ENCODE measurements around the gene IGSF9B.

The IGSF9B gene

GRCh38 chr11:133953547-133953946 is 3.2 kb downstream of the IGSF9B start:
- no peak for TF ChIP-seq ZC3H10 (CRISPR knock-in tag; IDR thresholded peaks at IDR 0.05)
- no peak for TF ChIP-seq SNAI2 (CRISPR knock-in tag; IDR thresholded peaks at IDR 0.05)
- TF ChIP-seq ZNF565 (CRISPR knock-in tag; conservative IDR thresholded peaks at IDR 0.05; ENCODE audit: low read depth) = no peak
- TF ChIP-seq BACH2 (CRISPR knock-in tag; IDR thresholded peaks at IDR 0.05; ENCODE audit: borderline replicate concordance) = no peak
- no peak for TF ChIP-seq ESRRG (CRISPR knock-in tag; IDR thresholded peaks at IDR 0.05)
- no peak for TF ChIP-seq PPARA (CRISPR knock-in tag; IDR thresholded peaks at IDR 0.05; ENCODE audit: borderline replicate concordance)
- no peak for TF ChIP-seq TSHZ2 (CRISPR knock-in tag; IDR thresholded peaks at IDR 0.05)
- TF ChIP-seq ZNF8 (CRISPR knock-in tag; IDR thresholded peaks at IDR 0.05) = no peak
- no peak for TF ChIP-seq ZNF70 (CRISPR knock-in tag; IDR thresholded peaks at IDR 0.05)
- no peak for TF ChIP-seq TOX (CRISPR knock-in tag; IDR thresholded peaks at IDR 0.05; ENCODE audit: borderline replicate concordance)
- TF ChIP-seq, protein P1, sequence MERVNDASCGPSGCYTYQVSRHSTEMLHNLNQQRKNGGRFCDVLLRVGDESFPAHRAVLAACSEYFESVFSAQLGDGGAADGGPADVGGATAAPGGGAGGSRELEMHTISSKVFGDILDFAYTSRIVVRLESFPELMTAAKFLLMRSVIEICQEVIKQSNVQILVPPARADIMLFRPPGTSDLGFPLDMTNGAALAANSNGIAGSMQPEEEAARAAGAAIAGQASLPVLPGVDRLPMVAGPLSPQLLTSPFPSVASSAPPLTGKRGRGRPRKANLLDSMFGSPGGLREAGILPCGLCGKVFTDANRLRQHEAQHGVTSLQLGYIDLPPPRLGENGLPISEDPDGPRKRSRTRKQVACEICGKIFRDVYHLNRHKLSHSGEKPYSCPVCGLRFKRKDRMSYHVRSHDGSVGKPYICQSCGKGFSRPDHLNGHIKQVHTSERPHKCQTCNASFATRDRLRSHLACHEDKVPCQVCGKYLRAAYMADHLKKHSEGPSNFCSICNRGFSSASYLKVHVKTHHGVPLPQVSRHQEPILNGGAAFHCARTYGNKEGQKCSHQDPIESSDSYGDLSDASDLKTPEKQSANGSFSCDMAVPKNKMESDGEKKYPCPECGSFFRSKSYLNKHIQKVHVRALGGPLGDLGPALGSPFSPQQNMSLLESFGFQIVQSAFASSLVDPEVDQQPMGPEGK (CRISPR knock-in tag; IDR thresholded peaks at IDR 0.05; ENCODE audit: borderline replicate concordance) = no peak
- TF ChIP-seq TCF4 (CRISPR knock-in tag; IDR thresholded peaks at IDR 0.05; ENCODE audit: borderline replicate concordance) = no peak
- TF ChIP-seq, protein P2, sequence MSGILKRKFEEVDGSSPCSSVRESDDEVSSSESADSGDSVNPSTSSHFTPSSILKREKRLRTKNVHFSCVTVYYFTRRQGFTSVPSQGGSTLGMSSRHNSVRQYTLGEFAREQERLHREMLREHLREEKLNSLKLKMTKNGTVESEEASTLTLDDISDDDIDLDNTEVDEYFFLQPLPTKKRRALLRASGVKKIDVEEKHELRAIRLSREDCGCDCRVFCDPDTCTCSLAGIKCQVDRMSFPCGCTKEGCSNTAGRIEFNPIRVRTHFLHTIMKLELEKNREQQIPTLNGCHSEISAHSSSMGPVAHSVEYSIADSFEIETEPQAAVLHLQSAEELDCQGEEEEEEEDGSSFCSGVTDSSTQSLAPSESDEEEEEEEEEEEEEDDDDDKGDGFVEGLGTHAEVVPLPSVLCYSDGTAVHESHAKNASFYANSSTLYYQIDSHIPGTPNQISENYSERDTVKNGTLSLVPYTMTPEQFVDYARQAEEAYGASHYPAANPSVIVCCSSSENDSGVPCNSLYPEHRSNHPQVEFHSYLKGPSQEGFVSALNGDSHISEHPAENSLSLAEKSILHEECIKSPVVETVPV (CRISPR knock-in tag; IDR thresholded peaks at IDR 0.05) = no peak
- TF ChIP-seq, protein P3, sequence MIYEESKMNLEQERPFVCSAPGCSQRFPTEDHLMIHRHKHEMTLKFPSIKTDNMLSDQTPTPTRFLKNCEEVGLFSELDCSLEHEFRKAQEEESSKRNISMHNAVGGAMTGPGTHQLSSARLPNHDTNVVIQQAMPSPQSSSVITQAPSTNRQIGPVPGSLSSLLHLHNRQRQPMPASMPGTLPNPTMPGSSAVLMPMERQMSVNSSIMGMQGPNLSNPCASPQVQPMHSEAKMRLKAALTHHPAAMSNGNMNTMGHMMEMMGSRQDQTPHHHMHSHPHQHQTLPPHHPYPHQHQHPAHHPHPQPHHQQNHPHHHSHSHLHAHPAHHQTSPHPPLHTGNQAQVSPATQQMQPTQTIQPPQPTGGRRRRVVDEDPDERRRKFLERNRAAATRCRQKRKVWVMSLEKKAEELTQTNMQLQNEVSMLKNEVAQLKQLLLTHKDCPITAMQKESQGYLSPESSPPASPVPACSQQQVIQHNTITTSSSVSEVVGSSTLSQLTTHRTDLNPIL (CRISPR knock-in tag; IDR thresholded peaks at IDR 0.05; ENCODE audit: low read depth) = no peak
- TF ChIP-seq CSDC2 (CRISPR knock-in tag; IDR thresholded peaks at IDR 0.05) = no peak
- ATAC-seq = no peak

- no peak for ATAC-seq
- TF ChIP-seq CSDC2 (CRISPR knock-in tag; IDR thresholded peaks at IDR 0.05) = no peak
- no peak for TF ChIP-seq TOX (CRISPR knock-in tag; IDR thresholded peaks at IDR 0.05; ENCODE audit: borderline replicate concordance)
- TF ChIP-seq, protein P2 (CRISPR knock-in tag; IDR thresholded peaks at IDR 0.05) = no peak
- TF ChIP-seq ISL1 (CRISPR knock-in tag; IDR thresholded peaks at IDR 0.05) = no peak
- TF ChIP-seq, protein P3 (CRISPR knock-in tag; IDR thresholded peaks at IDR 0.05; ENCODE audit: low read depth) = no peak
- TF ChIP-seq OSR1 (CRISPR knock-in tag; IDR thresholded peaks at IDR 0.05) = no peak
- no peak for TF ChIP-seq GLIS3 (CRISPR knock-in tag; IDR thresholded peaks at IDR 0.05)
- no peak for TF ChIP-seq PPARA (CRISPR knock-in tag; IDR thresholded peaks at IDR 0.05; ENCODE audit: borderline replicate concordance)
- TF ChIP-seq ZNF565 (CRISPR knock-in tag; conservative IDR thresholded peaks at IDR 0.05; ENCODE audit: low read depth) = no peak
- no peak for TF ChIP-seq SNAI2 (CRISPR knock-in tag; IDR thresholded peaks at IDR 0.05)
- TF ChIP-seq, protein P1 (CRISPR knock-in tag; IDR thresholded peaks at IDR 0.05; ENCODE audit: borderline replicate concordance) = no peak
- TF ChIP-seq TCF4 (CRISPR knock-in tag; IDR thresholded peaks at IDR 0.05; ENCODE audit: borderline replicate concordance) = no peak
- no peak for TF ChIP-seq ZC3H10 (CRISPR knock-in tag; IDR thresholded peaks at IDR 0.05)
- no peak for TF ChIP-seq RARB (CRISPR knock-in tag; IDR thresholded peaks at IDR 0.05)
- no peak for TF ChIP-seq TSHZ2 (CRISPR knock-in tag; IDR thresholded peaks at IDR 0.05)
- TF ChIP-seq ZNF8 (CRISPR knock-in tag; IDR thresholded peaks at IDR 0.05) = no peak
- no peak for TF ChIP-seq BACH2 (CRISPR knock-in tag; IDR thresholded peaks at IDR 0.05; ENCODE audit: borderline replicate concordance)
These were observed 4.3 kb downstream of the IGSF9B start for GRCh38 chr11:133952199-133953190.
